ENCODE data around the gene TSPAN9.

GRCh38 chr12:3203713-3204112 is 126.5 kb downstream of the TSPAN9 start:
- TF ChIP-seq CTCF (IDR thresholded peaks at IDR 0.05) (no peak), POLR2AphosphoS5 (IDR thresholded peaks at IDR 0.05; ENCODE audit: low read depth, low read length) (no peak)
- TF ChIP-seq, protein P1, sequence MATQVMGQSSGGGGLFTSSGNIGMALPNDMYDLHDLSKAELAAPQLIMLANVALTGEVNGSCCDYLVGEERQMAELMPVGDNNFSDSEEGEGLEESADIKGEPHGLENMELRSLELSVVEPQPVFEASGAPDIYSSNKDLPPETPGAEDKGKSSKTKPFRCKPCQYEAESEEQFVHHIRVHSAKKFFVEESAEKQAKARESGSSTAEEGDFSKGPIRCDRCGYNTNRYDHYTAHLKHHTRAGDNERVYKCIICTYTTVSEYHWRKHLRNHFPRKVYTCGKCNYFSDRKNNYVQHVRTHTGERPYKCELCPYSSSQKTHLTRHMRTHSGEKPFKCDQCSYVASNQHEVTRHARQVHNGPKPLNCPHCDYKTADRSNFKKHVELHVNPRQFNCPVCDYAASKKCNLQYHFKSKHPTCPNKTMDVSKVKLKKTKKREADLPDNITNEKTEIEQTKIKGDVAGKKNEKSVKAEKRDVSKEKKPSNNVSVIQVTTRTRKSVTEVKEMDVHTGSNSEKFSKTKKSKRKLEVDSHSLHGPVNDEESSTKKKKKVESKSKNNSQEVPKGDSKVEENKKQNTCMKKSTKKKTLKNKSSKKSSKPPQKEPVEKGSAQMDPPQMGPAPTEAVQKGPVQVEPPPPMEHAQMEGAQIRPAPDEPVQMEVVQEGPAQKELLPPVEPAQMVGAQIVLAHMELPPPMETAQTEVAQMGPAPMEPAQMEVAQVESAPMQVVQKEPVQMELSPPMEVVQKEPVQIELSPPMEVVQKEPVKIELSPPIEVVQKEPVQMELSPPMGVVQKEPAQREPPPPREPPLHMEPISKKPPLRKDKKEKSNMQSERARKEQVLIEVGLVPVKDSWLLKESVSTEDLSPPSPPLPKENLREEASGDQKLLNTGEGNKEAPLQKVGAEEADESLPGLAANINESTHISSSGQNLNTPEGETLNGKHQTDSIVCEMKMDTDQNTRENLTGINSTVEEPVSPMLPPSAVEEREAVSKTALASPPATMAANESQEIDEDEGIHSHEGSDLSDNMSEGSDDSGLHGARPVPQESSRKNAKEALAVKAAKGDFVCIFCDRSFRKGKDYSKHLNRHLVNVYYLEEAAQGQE (IDR thresholded peaks at IDR 0.05; ENCODE audit: insufficient read depth in 1 of 2, low read depth in 2 of 2, low read length in 1 of 2): no peak
